DMS153 treated with DMSO at 0.1 percent for 48 hours (cell line): ENCODE data around the gene PLD4.
"Not testable (repeated sequence)": the region's sequence is repeated elsewhere in the genome, so short reads cannot be mapped to it uniquely, and the experiment has no call there.

Source experiments
- DNase-seq: peaks from one replicate; lab custom pipeline; 2025; ENCODE audit not compliant: unreplicated experiment; lab: John Stamatoyannopoulos, UW

Gene PLD4

GRCh38 chr14:104885973-104886689, 38.5 kb upstream of the PLD4 start:
- DNase-seq = no peak

DNA sequence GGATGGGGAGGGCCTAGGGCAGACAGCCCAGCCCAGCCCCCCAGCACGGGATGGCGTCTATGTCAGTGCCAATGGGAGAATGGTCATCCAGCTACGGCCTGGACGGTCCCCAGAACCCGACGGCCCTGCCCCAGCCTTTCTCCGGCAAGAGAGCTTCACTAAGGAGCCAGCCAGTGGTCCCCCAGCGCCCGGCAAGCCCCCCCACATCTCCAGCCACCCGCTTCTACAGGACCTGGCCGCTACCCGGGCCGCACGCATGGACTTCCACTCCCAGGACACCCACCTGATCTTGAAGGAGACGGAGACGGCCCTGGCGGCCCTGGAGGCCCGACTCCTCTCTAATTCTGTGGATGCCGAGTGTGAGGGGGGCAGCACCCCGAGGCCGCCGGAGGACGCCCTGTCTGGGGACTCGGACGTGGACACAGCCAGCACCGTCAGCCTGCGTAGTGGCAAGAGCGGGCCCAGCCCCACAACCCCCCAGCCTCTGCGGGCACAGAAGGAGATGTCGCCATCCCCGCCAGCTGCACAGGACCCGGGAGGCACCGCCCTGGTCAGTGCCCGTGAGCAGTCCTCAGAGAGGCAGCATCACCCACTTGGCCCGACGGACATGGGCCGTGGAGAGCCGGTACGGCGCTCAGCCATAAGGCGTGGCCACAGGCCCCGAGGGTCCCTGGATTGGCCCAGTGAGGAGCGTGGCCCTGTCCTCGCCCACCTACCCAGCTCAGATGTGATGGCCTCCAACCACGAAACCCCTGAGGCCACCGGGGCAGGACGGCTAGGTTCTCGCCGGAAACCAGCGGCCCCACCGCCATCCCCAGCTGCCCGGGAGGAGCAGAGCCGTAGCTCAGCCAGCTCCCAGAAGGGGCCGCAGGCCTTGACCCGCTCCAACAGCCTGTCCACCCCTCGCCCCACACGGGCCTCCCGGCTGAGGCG, 37.7 kb upstream of the PLD4 start:
- no peak for DNase-seq

DNA sequence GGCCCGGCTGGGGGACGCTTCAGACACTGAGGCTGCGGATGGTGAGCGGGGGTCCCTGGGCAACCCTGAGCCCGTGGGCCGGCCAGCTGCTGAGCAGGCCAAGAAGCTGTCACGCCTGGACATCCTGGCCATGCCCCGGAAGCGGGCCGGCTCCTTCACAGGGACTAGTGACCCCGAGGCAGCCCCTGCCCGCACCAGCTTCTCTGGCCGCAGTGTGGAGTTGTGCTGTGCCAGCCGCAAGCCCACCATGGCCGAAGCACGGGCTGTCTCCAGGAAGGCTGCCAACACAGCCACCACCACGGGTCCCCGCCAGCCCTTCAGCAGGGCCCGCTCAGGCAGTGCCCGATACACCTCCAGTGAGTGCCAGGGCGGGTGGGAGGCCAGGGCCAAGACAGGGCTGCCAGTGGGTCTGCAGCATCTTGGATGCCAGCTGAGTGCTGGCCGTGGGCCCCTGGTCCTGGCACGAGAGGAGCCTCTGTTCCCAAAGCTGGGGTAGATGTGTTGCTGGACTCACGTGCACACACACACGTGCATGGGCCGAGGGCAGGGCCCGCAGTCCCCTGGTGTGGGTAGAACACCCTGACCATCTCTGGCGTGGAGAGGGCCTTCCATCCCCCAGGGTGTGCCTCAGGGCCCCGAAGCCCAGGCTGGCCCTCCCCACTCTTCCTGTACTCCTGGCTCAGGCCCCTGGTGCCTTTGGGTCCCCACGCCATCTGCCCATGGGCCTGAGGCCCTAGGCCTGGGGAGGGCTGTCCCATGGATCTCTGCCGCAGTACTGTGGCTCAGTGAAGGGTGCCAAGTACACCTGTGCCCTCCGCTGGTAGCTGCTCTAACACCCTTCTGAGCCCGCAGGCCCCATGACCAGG, 36.8 kb upstream of the PLD4 start:
- no peak for DNase-seq

DNA sequence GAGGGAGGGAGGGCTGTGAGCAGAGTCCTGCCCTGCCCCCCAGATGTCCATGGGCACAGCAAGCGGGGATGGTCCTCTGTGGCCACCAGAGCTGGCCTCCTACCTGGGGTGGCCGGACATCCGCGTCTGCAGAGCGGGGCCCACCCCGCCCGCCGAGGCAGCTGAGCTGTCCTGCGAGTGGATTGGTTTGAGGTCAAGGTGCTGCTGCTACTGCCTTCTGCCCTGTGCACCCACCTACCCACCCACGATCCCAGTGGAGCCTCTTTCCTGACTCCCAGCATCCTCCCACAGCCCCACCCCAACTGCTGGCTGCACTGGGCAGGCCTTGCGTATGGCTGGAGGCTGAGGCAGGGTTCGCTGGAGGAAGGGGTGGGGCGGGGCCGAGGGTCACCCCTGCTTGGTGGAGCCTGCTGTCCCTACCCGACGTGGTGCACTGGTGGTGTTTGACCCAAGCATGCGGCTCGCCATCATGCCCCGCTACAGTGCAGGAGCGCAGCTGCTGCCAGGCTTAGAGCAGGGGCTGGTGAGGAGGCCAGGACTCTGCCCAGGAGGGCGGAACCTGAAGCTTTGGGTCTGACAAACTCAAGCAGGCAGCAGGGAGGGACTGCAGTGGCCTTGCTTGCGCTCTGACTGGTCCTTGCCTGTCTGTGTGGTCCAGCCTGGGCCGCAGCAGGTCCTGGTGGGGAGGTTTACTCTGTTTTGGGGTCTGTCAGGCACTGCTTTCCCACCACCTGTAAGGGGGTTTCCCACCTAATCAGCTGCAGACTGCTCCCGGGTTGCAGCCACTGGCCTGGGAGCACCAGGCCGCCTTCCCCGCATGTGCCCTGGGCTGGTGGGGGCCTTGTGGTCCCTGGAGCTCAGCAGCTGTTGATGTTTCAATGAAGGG, 35.9 kb upstream of the PLD4 start:
- no peak for DNase-seq

DNA sequence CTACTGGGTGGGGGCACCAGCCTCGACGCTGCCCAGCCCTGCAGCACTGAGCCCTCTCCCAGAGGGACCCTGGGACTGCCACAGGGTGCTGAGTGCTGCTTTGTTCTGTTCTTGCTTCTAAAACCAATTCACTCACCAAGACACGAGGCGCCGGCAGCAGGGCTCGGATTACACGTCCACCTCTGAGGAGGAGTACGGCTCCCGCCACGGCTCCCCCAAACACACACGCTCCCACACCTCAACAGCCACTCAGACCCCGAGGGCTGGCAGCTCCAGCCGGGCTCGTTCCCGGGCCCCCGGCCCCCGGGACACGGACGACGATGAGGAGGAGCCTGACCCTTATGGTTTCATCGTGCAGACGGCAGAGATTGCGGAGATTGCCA, 35.3 kb upstream of the PLD4 start:
- no peak for DNase-seq

GRCh38 chr14:104890292-104890691, 34.4 kb upstream of the PLD4 start:
- not testable (repeated sequence) for DNase-seq

DNA sequence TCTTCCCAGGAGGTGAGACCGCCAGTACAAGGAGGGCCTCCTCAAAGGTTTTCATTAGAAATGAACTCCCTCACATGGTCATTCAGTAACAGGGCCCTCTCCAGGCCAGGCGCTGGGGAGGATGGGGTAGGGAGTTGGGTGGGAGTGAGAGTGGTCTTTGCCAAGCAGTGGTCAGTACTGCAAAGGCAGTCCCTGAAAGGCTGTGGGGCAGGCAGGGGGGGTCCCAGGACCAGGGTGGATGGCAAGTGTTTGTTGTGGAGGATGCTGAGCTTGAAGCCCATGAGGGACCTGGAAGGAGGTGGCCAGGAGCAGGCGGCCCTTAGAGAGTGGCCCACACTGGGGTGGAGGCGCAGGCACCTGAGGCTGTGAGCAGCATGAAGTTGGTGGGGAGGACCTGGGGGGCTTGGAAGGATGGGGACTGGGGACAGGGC, 33.5 kb upstream of the PLD4 start:
- no peak for DNase-seq

- DNase-seq = no peak
These were observed 32.8 kb upstream of the PLD4 start for GRCh38 chr14:104891664-104892530.

DNA sequence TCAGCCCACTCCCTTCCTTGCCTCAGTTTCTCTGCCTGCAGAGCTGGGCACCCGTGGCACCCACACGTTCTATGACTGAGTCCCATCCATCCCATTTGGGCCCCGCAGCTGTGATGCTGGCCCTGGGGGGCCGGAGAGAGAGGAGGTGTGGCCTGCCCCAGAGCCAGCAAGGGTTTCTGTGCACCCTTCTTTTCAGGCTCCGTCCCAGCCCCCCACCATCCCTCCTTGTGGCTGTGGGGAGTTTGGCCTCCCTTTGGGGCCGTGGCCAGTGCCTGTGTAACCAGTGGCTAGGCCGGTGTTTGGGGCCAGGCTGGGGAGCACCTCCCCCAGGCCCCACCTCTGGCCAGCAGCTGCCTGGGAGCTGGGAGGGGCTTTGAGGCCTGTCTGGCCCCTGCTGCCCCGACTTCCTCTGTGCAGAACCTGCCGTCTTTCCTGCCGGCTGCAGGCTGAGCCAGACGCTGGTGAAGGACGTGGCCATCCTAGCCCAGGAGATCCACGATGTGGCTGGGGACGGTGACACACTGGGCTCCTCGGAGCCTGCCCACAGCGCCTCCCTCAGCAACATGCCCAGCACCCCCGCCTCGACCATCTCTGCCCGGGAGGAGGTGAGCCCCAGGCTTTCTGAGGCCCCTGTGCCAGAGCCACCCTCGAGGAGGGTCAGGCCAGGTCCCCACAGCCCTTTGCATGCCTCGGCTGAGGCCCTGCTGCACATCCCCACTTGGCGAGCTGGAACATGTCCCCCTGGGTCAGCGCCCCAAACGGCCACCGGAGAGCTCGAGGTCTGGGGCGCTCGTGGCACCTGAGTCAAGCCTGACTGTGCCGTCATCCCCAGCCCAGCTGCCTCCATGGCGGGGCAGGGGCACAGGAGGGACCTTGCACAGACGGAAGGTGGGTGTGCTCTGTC, 31.9 kb upstream of the PLD4 start:
- no peak for DNase-seq

DNA sequence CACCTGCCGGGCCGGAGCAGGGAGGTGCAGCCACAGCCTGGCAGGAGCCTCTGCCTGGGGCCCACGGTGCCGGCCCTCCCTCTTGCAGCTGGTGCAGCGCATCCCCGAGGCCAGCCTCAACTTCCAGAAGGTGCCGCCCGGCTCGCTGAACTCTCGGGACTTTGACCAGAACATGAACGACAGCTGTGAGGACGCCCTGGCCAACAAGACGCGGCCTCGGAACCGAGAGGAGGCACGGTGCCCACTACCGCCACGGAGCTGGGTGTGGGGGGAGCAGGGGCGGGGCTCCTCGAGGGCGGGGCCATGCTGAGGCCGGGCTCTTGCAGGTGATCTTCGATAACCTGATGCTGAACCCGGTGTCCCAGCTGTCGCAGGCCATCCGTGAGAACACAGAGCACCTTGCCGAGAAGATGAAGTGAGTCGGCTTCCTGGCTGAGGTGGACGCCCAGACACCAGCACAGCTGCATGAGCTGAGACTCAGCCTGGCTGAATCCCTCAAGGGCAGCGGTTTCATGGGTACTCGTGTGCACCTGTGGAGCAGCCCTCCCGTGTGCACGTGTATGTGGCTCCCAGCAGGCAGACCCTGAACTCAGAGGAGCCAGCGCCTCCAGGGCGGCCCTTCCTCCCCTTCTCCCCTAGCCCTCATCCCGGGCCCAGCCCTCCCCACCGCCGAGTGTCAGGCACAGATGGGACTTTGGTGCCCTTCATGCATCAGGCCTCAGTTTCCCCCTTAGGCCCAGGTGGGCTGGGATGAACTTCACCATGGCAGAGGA, 31.1 kb upstream of the PLD4 start:
- no peak for DNase-seq

DNA sequence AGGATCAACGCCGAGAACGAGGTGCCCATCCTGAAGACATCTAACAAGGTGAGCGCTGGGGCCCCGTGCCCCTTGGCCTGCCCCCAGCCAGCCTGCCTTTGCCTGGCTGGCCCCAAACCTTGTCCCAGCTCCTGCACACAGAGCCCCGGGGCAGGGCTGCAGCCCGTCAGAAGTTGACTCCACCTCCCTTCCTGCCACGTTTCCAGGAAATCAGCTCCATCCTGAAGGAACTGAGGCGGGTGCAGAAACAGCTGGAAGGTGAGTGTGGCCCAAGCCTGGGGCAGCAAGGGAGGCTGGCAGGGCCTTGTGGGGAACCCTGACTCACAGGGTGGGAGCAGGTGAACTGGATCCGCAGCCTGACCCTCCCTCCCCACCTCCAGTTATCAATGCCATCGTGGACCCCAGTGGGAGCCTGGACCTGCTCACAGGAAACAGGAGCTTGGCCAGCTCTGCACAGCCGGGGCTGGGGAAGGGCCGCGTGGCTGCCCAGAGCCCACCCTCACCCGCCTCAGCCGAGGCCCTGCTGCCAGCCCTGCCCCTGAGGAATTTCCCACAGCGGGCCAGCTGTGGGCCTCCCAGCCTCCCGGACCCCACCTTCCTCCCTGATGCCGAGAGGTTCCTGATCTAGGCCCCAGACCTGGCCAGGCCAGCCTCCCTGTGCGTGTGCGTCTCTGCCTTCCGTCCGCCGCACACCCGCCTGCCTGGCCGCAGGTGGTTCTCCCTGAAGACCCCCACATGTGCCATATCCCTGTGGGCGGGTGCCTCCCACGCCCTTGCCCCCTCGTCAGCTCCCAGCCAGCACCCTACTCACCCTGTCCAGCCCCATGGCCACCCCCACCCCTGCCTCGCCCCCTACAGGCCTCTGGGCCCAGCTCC, 30.1 kb upstream of the PLD4 start:
- no peak for DNase-seq

DNA sequence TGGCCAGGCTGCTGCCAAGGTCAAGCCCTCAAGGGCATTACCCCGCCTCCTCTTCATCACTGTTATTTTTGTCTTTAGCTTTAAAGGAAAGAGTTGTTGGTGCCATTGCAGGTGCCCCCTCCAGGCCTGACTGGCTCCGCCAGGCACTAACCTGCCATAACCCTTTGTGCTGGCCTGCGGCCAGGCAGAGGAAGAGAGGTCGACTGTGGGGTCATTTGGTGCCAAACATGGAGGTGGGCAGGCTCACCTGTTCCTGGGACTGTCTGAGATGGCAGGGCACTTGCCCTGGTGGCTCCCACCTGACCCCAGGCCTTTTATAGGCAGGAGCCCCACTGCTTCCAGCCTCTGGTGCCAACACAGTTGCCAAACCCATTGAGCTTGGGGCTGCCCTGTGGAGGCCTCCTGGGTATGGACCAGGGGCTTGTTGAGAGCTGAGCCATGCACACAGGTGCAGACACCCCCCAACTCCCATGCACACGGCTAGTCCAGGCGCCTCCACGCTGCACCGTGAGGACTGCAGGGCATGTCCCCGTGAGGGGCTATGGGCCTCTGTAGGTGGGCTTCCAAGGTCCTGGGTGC, 29.4 kb upstream of the PLD4 start:
- no peak for DNase-seq

GRCh38 chr14:104895786-104896661, 28.7 kb upstream of the PLD4 start:
- peak; percentile 38 for DNase-seq

- DNase-seq = no peak
These were observed 27.1 kb upstream of the PLD4 start for GRCh38 chr14:104897330-104898194.
